UCSD-AML1 (cell line): ENCODE measurements around the gene MYO5C.
"Not testable (repeated sequence)": the region's sequence is repeated elsewhere in the genome, so short reads cannot be mapped to it uniquely, and the experiment has no call there.

Experiments
- DNase-seq: peaks from one replicate; lab custom pipeline; 2025; ENCODE audit not compliant: unreplicated experiment; lab: John Stamatoyannopoulos, UW

MYO5C gene

GRCh38 chr15:52179278-52180195 lies 116.1 kb downstream of the MYO5C start:
- peak; percentile 80 for DNase-seq

GRCh38 chr15:52178765-52179164 lies 116.8 kb downstream of the MYO5C start:
- no peak for DNase-seq

DNA sequence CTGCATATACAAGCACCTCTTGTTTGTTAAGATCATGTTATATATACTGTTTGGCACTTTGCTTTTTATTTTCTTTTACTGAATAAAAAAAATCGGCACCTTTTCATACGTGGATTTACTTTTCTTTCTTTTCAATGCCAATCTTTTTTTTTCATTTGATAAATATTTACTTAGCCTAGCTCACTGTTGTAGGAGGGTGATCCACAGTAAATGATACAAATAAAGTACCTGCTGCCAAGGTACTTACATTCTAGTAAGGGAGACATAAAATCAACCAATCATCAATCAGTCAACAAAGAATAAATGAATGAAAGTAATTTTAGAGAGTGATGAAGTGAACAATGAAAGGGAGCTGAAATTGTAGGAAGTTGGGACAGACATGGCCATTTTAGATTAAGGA lies 122.7 kb downstream of the MYO5C start:
- DNase-seq, result no peak

DNA sequence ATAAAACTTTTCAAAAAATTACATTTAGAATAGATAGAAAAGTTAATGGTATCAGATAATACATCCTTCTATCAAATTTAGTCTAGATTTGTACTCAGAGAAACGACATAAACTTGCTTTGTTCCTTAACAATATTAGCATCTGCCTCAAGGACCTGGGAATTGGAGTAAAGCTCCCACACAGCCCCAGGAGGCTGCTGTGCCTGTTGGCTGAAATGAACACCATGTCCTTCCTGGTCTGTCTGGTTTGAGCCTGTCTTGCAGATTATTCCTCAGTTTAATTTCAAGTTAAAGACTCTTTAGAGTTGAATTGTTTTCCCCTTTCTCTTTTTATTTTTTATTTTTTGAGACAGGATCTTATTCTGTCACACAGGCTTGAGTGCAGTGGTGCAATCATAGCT lies 123.8 kb downstream of the MYO5C start:
- DNase-seq, result no peak

DNA sequence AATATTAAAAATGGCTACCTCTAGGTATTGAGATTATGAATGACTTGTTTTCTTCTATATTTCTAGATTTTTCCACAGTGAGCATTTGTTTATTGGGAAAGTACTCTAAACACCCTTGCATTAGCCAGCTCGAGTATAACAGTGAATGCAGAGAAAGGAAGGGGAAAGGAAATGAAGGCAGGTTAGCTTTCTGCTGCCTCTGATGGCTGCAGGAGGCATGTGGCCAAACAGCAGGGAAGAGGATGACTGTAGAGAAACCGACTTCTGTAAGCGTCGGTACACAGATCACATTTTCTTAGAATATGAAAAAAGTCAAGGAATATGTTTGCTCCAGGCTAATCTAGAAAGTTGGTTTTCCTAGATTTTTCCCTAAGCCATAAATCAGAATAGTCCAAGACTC lies 124.2 kb downstream of the MYO5C start:
- no peak for DNase-seq

- DNase-seq, result not testable (repeated sequence)
Observed at GRCh38 chr15:52170199-52170598, 125.4 kb downstream of the MYO5C start.

- not testable (repeated sequence) for DNase-seq
Observed at GRCh38 chr15:52165494-52166131, 130.0 kb downstream of the MYO5C start.

GRCh38 chr15:52164631-52165265 lies 130.9 kb downstream of the MYO5C start:
- no peak for DNase-seq

DNA sequence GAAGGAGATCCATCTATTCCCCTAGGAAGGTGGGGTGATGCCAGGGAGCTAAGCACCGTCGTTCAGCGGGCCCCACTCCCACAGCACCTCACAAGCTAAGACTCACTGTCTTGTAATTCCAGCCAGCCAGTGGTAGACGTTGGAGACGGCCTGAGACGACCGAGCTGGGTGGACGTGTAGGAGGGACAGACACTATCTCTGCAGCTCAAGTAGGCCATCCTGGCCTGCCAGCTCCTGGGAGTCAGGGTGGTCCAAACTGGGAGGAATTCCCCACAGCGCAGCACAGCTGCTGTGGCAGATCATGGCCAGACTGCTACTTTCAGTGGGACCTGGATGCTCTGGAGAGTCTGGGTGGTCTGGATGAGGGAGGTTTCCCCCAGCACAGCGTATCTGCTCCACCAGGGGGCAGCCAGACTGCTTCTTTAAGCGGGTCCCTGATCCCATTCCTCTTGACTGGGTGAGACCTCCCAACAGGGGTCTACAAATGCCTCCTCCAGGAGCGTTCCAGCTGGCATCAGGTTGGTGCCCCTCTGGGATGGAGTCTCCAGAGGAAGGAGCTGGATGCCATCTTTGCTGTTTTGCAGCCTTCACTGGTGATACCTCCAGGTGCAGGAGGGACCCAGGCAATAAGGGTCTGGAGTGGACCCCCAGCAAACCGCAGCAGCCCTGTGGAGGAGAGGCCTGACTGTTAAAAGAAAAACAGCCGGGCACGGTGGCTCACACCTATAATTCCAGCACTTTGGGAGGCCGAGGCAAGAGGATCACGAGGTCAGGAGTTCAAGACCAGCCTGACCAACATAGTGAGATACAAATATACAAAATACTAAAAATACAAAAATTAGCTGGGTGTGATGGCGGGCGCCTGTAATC lies 132.0 kb downstream of the MYO5C start:
- DNase-seq, result no peak

- DNase-seq, result no peak
Observed at GRCh38 chr15:52162876-52163275, 132.7 kb downstream of the MYO5C start.

- no peak for DNase-seq
Observed at GRCh38 chr15:52162260-52162659, 133.3 kb downstream of the MYO5C start.

DNA sequence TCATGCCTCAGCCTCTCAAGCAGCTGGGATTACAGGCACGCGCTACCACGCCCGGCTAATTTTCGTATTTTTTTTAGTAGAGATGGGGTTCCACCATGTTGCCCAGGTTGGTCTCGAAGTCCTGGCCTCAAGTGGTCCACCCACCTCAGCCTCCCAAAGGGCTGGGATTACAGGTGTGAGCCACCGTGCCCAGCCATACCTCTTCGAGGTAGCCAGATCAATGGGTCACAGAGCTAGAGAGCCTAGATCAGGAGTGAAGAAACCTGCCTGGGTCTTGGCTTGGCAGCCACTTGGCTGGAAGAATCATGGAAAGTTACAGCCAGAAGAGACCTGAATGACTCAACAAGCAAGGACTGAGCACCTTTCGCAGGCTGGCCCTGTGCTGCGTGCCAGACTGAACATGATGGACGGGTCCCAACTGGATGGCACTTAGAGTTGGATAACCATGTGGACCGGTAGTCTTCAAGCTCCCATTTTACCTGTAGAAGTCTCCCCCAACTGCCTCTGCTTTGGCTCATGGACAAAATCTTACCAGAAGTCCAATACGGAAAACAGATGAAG lies 134.1 kb downstream of the MYO5C start:
- DNase-seq, result no peak

GRCh38 chr15:52159645-52160044 lies 136.0 kb downstream of the MYO5C start:
- no peak for DNase-seq

- DNase-seq, result no peak
Observed at GRCh38 chr15:52158084-52158765, 137.4 kb downstream of the MYO5C start.

- no peak for DNase-seq
Observed at GRCh38 chr15:52155878-52156277, 139.7 kb downstream of the MYO5C start.

DNA sequence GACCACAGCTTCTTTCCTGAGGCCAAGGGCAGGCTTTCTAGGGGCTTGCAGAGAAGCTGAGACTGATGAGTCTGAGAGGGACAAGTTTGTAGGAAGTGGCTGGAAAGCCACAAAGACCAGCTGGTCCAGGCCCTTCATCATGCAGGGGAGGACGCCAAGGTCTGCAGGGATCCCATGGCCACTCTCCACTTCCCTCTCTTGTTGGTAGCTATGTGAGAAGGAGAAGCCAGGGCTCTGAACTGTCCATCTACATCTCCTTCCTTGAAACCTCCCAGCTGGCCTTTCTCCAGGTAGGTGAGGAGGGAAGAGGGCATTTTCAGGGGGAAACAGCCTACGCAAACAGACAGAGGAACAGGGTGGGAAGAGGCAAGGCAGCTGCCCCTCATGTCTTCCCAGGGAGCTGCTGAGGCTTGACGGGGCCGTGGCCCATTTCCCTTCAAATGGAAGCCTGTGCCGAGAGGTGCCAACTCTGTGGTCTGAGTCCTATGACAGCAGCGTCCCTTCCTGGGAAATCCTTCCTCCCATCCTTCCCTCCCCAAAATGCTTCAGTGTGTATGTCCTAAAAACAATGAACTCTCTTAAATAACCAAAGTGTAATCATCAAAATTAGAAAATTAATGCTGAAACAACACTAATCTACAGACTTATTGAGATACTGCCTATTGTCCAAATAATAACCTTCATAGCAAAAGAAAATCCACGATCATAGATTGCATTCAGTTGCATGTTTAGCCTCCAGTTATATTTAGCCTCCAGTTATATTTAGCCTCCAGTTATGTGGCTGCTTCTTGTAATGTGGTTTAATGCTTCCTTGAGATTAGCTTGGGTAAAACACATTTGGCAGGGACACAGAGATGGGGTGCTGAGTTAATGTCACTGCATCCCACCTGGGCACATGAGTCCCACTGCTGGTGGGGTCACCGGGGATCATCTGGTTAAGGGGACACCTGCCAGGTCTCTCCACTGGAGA lies 140.4 kb downstream of the MYO5C start:
- DNase-seq, result peak; percentile 55

- DNase-seq, result no peak
Observed at GRCh38 chr15:52153900-52154895, 141.4 kb downstream of the MYO5C start.

GRCh38 chr15:52151353-52151752 lies 144.3 kb downstream of the MYO5C start:
- DNase-seq, result no peak
